Neural cell (in vitro differentiated cells): ENCODE results near the gene NOD1.

Experiments
- POLR2AphosphoS5 ChIP-seq: IDR thresholded peaks from 2 replicates; pipeline ENCODE4 v1.6.1; 2012
- RAD21 ChIP-seq: fragments of 450-650 bp; conservative IDR thresholded peaks from 2 replicates; pipeline ENCODE4 v1.6.1; 2014; ENCODE audit warnings: antibody characterized with exemption, mild to moderate bottlenecking, moderate library complexity
- TF ChIP-seq, protein P1 (sequence below): fragments of 450-650 bp; IDR thresholded peaks from 2 replicates; pipeline ENCODE4 v1.5.1; 2014; ENCODE audit warnings: antibody characterized with exemption, mild to moderate bottlenecking, moderate library complexity; ENCODE audit not compliant: poor library complexity, severe bottlenecking
- TF ChIP-seq, protein P2 (sequence below): IDR thresholded peaks from 2 replicates; pipeline ENCODE4 v1.6.1; 2012; ENCODE audit warnings: borderline replicate concordance

GRCh38 chr7:30446266-30446665 is 32.3 kb downstream of the NOD1 start:
- TF ChIP-seq, protein P1, sequence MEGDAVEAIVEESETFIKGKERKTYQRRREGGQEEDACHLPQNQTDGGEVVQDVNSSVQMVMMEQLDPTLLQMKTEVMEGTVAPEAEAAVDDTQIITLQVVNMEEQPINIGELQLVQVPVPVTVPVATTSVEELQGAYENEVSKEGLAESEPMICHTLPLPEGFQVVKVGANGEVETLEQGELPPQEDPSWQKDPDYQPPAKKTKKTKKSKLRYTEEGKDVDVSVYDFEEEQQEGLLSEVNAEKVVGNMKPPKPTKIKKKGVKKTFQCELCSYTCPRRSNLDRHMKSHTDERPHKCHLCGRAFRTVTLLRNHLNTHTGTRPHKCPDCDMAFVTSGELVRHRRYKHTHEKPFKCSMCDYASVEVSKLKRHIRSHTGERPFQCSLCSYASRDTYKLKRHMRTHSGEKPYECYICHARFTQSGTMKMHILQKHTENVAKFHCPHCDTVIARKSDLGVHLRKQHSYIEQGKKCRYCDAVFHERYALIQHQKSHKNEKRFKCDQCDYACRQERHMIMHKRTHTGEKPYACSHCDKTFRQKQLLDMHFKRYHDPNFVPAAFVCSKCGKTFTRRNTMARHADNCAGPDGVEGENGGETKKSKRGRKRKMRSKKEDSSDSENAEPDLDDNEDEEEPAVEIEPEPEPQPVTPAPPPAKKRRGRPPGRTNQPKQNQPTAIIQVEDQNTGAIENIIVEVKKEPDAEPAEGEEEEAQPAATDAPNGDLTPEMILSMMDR = no peak
- TF ChIP-seq RAD21 = no peak
- TF ChIP-seq POLR2AphosphoS5 = no peak
- TF ChIP-seq, protein P2, sequence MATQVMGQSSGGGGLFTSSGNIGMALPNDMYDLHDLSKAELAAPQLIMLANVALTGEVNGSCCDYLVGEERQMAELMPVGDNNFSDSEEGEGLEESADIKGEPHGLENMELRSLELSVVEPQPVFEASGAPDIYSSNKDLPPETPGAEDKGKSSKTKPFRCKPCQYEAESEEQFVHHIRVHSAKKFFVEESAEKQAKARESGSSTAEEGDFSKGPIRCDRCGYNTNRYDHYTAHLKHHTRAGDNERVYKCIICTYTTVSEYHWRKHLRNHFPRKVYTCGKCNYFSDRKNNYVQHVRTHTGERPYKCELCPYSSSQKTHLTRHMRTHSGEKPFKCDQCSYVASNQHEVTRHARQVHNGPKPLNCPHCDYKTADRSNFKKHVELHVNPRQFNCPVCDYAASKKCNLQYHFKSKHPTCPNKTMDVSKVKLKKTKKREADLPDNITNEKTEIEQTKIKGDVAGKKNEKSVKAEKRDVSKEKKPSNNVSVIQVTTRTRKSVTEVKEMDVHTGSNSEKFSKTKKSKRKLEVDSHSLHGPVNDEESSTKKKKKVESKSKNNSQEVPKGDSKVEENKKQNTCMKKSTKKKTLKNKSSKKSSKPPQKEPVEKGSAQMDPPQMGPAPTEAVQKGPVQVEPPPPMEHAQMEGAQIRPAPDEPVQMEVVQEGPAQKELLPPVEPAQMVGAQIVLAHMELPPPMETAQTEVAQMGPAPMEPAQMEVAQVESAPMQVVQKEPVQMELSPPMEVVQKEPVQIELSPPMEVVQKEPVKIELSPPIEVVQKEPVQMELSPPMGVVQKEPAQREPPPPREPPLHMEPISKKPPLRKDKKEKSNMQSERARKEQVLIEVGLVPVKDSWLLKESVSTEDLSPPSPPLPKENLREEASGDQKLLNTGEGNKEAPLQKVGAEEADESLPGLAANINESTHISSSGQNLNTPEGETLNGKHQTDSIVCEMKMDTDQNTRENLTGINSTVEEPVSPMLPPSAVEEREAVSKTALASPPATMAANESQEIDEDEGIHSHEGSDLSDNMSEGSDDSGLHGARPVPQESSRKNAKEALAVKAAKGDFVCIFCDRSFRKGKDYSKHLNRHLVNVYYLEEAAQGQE = no peak
